Measurements from ENCODE around the gene NXN.

The NXN gene

DNA sequence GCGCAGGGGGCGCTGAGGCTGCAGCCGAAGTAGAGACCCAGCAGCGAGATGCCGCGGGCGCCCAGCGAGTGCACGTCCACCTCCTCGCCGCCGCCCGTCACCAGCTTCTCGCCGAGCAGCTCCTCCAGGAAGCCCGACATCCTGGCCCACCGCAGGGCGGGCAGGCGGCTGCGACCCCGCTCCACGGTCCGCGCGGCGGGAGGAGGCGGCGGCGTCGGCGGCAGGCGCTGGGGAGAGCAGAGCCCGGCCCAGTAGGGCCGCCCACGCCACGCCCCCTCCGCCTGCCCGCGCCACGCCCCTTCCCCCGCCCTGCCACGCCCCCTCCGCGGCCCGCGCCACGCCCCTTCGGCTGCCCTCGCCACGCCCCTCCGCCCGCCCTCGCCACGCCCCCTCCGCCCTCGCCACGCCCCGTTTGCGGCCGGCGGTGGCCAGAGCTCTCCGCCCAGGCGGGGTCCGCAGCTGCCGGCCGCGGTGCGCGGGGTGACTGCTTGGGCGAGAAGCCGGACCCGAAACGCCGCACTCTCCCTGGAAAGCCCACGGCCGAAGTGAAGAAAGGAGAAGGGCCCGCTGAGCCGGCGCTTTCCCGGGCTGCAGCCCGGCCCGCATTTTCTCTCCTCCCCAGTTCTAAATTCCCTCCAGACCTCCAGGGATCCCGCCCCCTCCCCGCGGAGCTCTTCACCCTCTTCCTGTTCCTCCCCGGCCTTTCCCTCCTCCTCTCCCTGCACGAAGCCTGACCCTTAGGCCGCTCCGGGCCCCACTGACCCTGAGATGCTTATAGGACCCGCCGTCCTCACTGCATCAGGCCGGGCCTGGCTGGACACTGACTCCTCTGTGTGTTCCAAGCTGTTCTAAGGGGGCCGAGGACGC, at the start of gene NXN:
Gene NXN (minus strand): TSS at position 238 of the 867 bp plus-strand sequence.
- peak; percentile 10 for DNase-seq

- DNase-seq = no peak
These were observed 47.5 kb upstream of the NXN start for GRCh38 chr17:1027044-1027443.

- no peak for DNase-seq
These were observed 47.0 kb upstream of the NXN start for GRCh38 chr17:1026599-1026975.

GRCh38 chr17:1025733-1026598, 46.4 kb upstream of the NXN start:
- no peak for DNase-seq

- DNase-seq = no peak
These were observed 44.5 kb upstream of the NXN start for GRCh38 chr17:1024076-1024475.

- no peak for DNase-seq
These were observed 42.9 kb upstream of the NXN start for GRCh38 chr17:1022278-1023024.

DNA sequence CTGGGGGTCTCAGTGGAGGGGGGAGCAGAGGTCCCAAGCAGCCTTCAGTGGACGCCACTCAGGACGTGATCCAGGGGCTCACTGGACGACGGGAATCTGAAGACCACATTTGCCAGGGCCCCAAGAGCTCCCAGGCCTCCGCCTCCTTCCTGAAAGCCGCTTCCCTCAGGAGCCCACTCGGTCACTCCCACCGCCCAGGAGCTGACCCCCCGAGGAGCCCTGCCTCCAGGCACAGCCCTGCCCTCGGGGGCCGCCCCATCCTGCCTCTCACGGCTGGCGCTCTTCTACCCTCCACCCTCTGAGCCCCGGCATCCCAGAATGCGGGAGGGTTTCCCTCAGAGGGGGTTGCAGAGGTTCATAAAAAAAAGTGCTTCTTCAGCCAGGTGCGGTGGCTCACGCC, 41.6 kb upstream of the NXN start:
- DNase-seq = no peak

GRCh38 chr17:1019451-1019850, 39.9 kb upstream of the NXN start:
- no peak for DNase-seq

GRCh38 chr17:1018547-1018946, 39.0 kb upstream of the NXN start:
- DNase-seq = no peak

DNA sequence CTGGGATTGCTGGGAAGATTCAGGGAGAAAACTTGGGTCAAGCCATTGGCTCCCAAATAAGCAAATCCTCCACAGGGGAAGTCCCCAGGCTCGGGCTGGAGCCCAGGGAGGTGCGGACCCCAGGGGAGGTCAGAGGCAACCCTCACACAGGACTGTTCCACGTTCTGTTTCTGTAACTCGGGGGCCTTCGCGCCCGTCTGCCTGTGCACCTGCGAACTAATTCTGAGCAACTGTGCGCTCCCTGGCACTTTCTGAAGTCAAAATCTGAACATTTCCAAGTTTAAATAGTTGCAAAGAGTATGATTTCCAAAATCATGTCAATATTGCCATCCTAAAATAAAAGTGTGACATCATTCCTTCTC, 34.1 kb upstream of the NXN start:
- DNase-seq = no peak

DNA sequence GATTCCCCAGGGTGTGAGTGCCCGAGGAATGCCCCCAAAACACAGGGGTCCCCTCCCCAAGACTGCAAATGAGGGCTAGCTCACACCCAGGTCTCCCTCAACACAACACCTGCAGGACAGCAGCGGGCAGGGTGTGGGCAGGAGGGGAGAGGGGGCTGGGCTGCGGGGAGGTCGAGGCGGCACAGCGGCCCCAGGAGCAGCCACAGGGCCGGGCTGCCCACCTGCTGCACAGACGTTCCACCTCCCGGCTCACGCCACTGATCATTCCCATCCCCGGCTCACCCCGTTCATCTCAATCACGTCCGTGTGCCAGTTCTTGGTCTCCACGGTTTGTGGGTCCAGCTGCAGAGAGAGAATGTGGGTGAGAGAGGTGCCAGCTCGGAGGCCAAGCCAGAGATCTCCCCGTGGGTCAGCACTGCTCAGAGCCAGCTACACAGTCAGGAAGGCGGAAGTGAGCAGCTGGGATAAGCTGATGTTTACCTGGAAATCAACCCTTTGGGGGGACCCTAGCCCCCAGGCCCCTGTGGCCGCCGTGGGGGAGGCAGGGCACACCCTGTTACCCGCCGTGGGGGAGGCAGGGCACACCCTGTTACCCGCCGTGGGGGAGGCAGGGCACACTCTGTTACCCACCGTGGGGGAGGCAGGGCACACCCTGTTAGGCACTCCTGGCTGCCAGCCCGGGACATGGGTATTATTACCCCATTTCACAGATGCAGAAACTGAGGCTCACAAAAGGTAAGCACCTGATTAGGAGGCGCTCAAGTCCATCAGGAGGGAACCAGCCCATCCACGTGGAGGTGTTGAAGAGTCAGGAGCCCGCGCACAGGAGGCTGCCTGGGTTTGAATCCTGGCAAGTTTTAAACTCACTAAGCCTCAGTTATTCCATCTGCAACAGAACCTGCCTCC, 33.5 kb upstream of the NXN start:
- no peak for DNase-seq

DNA sequence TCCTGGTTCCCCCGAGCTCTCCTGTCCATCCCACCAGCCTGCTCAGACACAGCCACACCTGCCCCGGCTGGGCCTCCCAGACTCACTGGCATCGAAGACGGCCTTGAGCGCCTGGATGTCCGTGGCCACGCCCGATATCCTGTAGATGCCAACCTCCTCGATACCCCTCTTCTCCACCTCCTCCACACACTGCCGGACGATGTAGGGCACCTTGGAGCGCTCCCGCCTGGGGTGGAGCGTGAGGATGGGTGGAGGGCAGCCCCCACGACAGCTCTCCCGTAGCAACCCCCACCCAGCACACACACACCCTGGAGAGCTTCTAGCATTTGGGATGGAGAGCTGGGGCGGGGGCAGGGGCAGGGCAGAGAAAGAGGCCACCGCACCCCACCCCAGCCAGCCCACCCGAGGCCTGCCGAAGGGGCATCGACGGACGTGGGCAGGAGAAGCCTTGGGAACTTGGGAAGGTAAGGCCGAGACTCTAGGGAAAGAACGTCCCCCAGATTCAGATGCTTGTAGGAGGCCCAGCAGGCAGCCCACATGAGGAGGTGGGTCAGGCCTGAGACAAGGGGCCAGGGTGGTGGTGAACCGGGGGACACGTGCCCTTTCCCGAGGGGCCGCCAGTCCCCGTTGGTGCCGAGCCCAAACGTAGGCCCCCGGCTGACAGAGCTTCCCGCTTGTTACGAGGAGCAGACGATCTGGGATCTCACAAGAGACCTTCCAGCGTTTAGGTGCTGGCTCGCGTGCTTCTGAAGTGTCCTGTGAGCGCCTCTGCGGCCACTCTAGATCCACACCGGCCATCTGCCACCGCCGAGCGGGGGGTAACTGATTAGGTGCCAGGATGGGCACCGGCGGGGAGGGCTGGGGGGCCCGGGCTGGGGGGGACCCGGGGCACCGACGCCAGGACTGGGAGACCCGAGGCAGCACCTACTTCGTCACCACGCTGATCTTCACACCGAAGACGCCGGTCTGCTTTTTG, 32.5 kb upstream of the NXN start:
- no peak for DNase-seq

DNA sequence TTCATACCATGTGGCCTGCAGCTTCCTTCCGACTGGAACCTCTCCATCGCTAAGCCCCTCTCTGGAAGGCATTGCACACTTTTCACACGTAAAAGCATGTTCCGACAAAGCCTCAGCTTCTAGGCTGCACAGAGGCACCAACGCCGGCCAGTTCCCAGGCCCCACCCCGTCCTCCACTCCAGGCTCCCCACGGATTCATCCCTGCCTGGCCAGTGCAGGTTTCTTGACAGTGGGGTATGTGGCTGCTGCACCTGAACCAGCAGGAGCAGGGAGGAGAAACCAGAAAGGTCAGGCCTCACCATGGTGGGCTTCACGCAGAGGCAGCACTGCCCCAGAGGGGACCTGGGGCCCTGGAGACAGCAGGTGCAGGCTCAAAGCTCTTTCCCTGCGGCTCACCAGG, 31.6 kb upstream of the NXN start:
- DNase-seq = no peak

DNA sequence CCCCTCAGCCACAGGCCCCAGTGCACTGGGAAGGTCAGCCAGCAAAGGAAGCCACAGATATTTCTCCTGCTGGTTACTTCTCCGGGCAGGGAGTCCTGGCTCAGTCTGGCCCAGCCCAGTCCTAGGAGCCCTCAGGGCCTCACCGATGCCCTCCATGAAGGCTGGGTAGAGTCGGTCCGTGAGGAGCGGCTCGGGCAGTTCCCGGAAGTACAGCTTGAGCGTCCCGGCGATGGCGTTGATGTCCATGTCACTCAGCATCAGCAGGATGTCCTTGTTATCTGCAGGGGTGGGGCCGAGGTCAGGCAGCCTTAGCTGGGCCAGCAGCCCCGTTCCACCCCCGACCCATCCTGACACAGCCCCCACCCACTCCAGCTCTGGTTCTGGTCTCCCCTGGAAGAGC, 31.0 kb upstream of the NXN start:
- DNase-seq = no peak

GRCh38 chr17:1010086-1010450, 30.5 kb upstream of the NXN start:
- DNase-seq = no peak

DNA sequence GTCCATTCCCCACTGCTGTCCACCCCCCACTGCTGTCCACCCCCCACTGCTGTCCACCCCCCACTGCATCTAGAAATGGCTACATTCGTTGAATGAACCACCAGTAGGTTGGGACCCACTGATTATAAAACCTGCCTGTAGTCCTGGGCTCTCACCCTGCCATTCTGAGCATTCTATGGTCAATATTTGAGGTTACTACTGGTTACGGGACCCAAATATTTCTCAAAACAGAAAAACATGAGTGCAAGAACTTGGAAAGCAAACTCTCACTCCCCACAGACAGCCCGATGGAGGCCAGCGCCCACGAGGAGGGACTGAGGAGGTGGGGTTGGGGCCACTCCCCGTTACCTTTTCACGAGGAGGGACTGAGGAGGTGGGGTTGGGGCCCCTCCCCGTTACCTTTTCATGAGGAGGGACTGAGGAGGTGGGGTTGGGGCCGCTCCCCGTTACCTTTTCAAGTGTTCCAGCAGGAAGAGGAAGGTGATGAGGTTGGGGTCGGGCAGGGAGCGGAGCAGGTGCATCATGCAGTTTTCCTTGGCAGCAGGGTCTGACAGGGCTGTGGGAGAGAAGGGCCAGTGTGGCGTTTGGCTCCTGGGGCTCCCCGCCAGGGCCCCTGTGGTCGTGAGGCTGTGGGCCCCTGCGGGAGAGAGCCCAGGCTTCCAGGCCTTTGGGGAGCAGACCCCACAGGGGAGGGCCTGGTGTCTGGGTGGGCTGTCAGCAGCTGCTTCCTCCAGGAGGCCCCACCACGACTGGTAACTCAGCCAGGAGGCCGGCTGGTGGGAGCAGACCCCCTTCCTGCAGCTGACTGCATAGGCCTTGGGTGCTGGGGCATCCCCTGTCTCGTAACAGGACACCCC, 29.9 kb upstream of the NXN start:
- DNase-seq = no peak

GRCh38 chr17:1008008-1008761, 28.6 kb upstream of the NXN start:
- DNase-seq = no peak

GRCh38 chr17:1007310-1008007, 27.9 kb upstream of the NXN start:
- DNase-seq = no peak

GRCh38 chr17:1006054-1006453, 26.5 kb upstream of the NXN start:
- peak; percentile 2 for DNase-seq

All from NCI-H510A treated with DMSO at 0.1 percent for 48 hours (cell line).